A549 (cell line): Measurements from ENCODE around the gene DEFB132.

Experiments used
- BHLHE40 ChIP-seq: IDR thresholded peaks from 2 replicates; pipeline ENCODE4 v1.6.1; 2012; ENCODE audit warnings: low read depth, low read length, inconsistent platforms
- CBX2 ChIP-seq: fragments of 200-600 bp; sonication (generic); IDR thresholded peaks from 2 replicates; pipeline ENCODE4 v1.6.1; 2016; ENCODE audit warnings: low read depth, mild to moderate bottlenecking, borderline replicate concordance
- EHMT2 ChIP-seq: fragments of 200-600 bp; sonication (generic); IDR thresholded peaks from 2 replicates; pipeline ENCODE4 v1.6.1; 2016; ENCODE audit warnings: antibody characterized with exemption, low read depth, mild to moderate bottlenecking, moderate library complexity
- ESRRA ChIP-seq: fragments of 150-350 bp; IDR thresholded peaks from 2 replicates; pipeline ENCODE4 v1.6.1; 2014; ENCODE audit warnings: mild to moderate bottlenecking, low read length, borderline replicate concordance
- GATA3 ChIP-seq: IDR thresholded peaks from 2 replicates; pipeline ENCODE4 v1.6.1; 2012; ENCODE audit warnings: borderline replicate concordance
- HOXA7 ChIP-seq: fragments of 250-450 bp; sonication (Bioruptor Pico); IDR thresholded peaks from 2 replicates; pipeline ENCODE4 v1.5.0; 2020; ENCODE audit warnings: mild to moderate bottlenecking, moderate library complexity
- MYC ChIP-seq: IDR thresholded peaks from 2 replicates; pipeline ENCODE4 v1.6.1; 2012; ENCODE audit warnings: mild to moderate bottlenecking, inconsistent platforms, low read length, improper control_type of control experiment, borderline replicate concordance
- POLR2A ChIP-seq: IDR thresholded peaks from 2 replicates; pipeline ENCODE4 v1.6.1; 2012; ENCODE audit warnings: mild to moderate bottlenecking, low read length
- SMC3 ChIP-seq: fragments of >200 bp; sonication (Bioruptor Twin); formaldehyde crosslinking; IDR thresholded peaks from 3 replicates; pipeline ENCODE4 v1.6.1; 2018; ENCODE audit warnings: inconsistent platforms
- ZFP36 ChIP-seq: fragments of 450-650 bp; IDR thresholded peaks from 2 replicates; pipeline ENCODE4 v1.6.1; 2014; ENCODE audit warnings: borderline replicate concordance; ENCODE audit not compliant: partially characterized antibody
- TF ChIP-seq, protein P1 (sequence below): fragments of >200 bp; sonication (Bioruptor Twin); formaldehyde crosslinking; IDR thresholded peaks from 3 replicates; pipeline ENCODE4 v1.5.1; 2016
- TF ChIP-seq, protein P2 (sequence below): IDR thresholded peaks from 2 replicates; pipeline ENCODE4 v1.6.1; 2012; ENCODE audit warnings: low read depth, borderline replicate concordance

DNA sequence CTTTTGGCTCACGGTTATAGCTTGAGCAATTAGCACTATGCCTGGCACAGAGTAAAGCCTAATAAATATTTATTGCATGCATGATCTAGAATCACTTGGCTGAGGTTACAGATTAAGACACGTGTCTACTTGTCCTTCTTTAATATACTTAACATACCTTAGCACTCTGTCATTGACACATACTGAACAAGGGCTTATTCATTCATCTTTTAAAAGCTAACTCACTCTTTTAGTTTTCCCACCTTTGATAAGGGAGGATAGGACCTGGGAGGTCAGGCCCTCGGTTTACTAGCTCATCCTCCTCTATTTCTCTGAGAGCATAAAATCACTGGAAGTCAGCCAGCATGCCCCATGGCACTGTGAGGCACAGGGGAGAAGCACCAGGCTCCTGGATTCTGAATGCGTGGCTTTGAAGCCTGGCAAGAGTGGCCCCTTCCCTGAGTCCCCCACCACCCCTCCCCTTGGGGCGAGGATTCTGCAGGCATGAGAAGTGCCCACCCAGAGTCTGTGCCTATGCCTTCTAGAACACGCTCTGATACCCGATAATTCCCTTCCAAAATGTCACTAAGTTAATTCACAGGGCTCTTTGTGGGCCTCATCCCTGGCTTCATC lies 51.0 kb downstream of the DEFB132 start:
- TF ChIP-seq SMC3 (no peak), BHLHE40 (no peak), ZFP36 (no peak), GATA3 (no peak), MYC (no peak), ESRRA (no peak), POLR2A (no peak), HOXA7 (no peak), EHMT2 (no peak), CBX2 (no peak)
- TF ChIP-seq, protein P1, sequence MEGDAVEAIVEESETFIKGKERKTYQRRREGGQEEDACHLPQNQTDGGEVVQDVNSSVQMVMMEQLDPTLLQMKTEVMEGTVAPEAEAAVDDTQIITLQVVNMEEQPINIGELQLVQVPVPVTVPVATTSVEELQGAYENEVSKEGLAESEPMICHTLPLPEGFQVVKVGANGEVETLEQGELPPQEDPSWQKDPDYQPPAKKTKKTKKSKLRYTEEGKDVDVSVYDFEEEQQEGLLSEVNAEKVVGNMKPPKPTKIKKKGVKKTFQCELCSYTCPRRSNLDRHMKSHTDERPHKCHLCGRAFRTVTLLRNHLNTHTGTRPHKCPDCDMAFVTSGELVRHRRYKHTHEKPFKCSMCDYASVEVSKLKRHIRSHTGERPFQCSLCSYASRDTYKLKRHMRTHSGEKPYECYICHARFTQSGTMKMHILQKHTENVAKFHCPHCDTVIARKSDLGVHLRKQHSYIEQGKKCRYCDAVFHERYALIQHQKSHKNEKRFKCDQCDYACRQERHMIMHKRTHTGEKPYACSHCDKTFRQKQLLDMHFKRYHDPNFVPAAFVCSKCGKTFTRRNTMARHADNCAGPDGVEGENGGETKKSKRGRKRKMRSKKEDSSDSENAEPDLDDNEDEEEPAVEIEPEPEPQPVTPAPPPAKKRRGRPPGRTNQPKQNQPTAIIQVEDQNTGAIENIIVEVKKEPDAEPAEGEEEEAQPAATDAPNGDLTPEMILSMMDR: no peak
- TF ChIP-seq, protein P2, sequence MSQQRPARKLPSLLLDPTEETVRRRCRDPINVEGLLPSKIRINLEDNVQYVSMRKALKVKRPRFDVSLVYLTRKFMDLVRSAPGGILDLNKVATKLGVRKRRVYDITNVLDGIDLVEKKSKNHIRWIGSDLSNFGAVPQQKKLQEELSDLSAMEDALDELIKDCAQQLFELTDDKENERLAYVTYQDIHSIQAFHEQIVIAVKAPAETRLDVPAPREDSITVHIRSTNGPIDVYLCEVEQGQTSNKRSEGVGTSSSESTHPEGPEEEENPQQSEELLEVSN: no peak
